SK-N-SH treated with all-trans-retinoic acid at 6 μM for 48 hours (cell line): ENCODE data around the gene TH.

ENCODE experiments used
- BACH2 ChIP-seq: fragments of 250-450 bp; sonication (Bioruptor Pico); IDR thresholded peaks from 2 replicates; pipeline ENCODE4 v1.9.0; 2021; ENCODE audit warnings: mild to moderate bottlenecking, borderline replicate concordance
- OSR1 ChIP-seq: fragments of 250-450 bp; sonication (Bioruptor Pico); IDR thresholded peaks from 2 replicates; pipeline ENCODE4 v1.8.0; 2022; ENCODE audit warnings: moderate library complexity, mild to moderate bottlenecking, inconsistent platforms
- TCF4 ChIP-seq: fragments of 250-450 bp; sonication (Bioruptor Pico); IDR thresholded peaks from 2 replicates; pipeline ENCODE4 v1.8.0; 2021; ENCODE audit warnings: mild to moderate bottlenecking, moderate library complexity, borderline replicate concordance
- ZC3H10 ChIP-seq: fragments of 250-450 bp; sonication (Bioruptor Pico); IDR thresholded peaks from 2 replicates; pipeline ENCODE4 v1.5.1; 2021; ENCODE audit warnings: mild to moderate bottlenecking, moderate library complexity
- ZFP30 ChIP-seq: fragments of 450-650 bp; formaldehyde crosslinking; IDR thresholded peaks from 2 replicates; pipeline ENCODE4 v1.5.0; 2022; ENCODE audit warnings: mild to moderate bottlenecking, moderate library complexity

- TF ChIP-seq OSR1 (CRISPR knock-in tag) (no peak), ZFP30 (no peak), ZC3H10 (CRISPR knock-in tag) (no peak), TCF4 (no peak), BACH2 (CRISPR knock-in tag) (no peak)
Measured at GRCh38 chr11:2192435-2192834, 20.8 kb upstream of the TH start.
